ENCODE data around the gene SH3GLB1. TPM values are rescaled to one million over a fixed set of nuclear protein-coding genes. Genes with fewer than 3 reads are reported as not detected.
A peak's percentile ranks its signal among the peaks of the same experiment; 100 is the strongest.

The SH3GLB1 gene
- total and polyA plus RNA-seq, 2 of the 13 experiments (the other 11 are each of a cell fraction or from before 2014, with no cell fraction given): 26.0 to 41.5 TPM

- TF ChIP-seq, protein P1, sequence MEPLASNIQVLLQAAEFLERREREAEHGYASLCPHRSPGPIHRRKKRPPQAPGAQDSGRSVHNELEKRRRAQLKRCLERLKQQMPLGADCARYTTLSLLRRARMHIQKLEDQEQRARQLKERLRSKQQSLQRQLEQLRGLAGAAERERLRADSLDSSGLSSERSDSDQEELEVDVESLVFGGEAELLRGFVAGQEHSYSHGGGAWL (CRISPR knock-in tag; IDR thresholded peaks at IDR 0.05): peak; percentile 85
- no peak for TF ChIP-seq ZNF674 (CRISPR knock-in tag; IDR thresholded peaks at IDR 0.05; ENCODE audit: low read depth)
- TF ChIP-seq ZNF530 (CRISPR knock-in tag; IDR thresholded peaks at IDR 0.05; ENCODE audit: low read depth): no peak
- TF ChIP-seq CSRNP2 (CRISPR knock-in tag; conservative IDR thresholded peaks at IDR 0.05; ENCODE audit: low read depth): no peak
- no peak; the same call in 1 of the 2 replicates for TF ChIP-seq HNF4A (CRISPR knock-in tag; IDR thresholded peaks at IDR 0.05)
- TF ChIP-seq TBX2 (CRISPR knock-in tag; IDR thresholded peaks at IDR 0.05; ENCODE audit: borderline replicate concordance): no peak
- TF ChIP-seq KDM3A (CRISPR knock-in tag; IDR thresholded peaks at IDR 0.05; ENCODE audit: low read depth): no peak
- no peak for TF ChIP-seq ZBTB14 (CRISPR knock-in tag; IDR thresholded peaks at IDR 0.05)
- 0 out of 2 replicates have a peak, but pooled peaks have one; percentile 6 for TF ChIP-seq ZBTB43 (CRISPR knock-in tag; conservative IDR thresholded peaks at IDR 0.05)
- no peak for TF ChIP-seq MBNL3 (CRISPR knock-in tag; conservative IDR thresholded peaks at IDR 0.05)
- peak; percentile 48; the same call in 1 of the 2 replicates for TF ChIP-seq ZNF446 (CRISPR knock-in tag; IDR thresholded peaks at IDR 0.05)
- TF ChIP-seq MTA3 (CRISPR knock-in tag; IDR thresholded peaks at IDR 0.05): no peak
- TF ChIP-seq KMT2A (CRISPR knock-in tag; IDR thresholded peaks at IDR 0.05): peak; percentile 63
- no peak for TF ChIP-seq SP140L (CRISPR knock-in tag; IDR thresholded peaks at IDR 0.05; ENCODE audit: borderline replicate concordance)
- no peak for TF ChIP-seq ZFP36L1 (CRISPR knock-in tag; IDR thresholded peaks at IDR 0.05)
- TF ChIP-seq ATF2 (CRISPR knock-in tag; IDR thresholded peaks at IDR 0.05): 0 out of 2 replicates have a peak, but pooled peaks have one; percentile 3
- no peak for TF ChIP-seq CENPX (CRISPR knock-in tag; IDR thresholded peaks at IDR 0.05)
- no peak for TF ChIP-seq JUN (CRISPR knock-in tag; IDR thresholded peaks at IDR 0.05)
- TF ChIP-seq, protein P2, sequence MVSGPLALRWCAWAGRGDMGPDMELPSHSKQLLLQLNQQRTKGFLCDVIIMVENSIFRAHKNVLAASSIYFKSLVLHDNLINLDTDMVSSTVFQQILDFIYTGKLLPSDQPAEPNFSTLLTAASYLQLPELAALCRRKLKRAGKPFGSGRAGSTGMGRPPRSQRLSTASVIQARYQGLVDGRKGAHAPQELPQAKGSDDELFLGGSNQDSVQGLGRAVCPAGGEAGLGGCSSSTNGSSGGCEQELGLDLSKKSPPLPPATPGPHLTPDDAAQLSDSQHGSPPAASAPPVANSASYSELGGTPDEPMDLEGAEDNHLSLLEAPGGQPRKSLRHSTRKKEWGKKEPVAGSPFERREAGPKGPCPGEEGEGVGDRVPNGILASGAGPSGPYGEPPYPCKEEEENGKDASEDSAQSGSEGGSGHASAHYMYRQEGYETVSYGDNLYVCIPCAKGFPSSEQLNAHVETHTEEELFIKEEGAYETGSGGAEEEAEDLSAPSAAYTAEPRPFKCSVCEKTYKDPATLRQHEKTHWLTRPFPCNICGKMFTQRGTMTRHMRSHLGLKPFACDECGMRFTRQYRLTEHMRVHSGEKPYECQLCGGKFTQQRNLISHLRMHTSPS (CRISPR knock-in tag; IDR thresholded peaks at IDR 0.05; ENCODE audit: low read depth): no peak
- no peak for TF ChIP-seq SMC3 (IDR thresholded peaks at IDR 0.05; ENCODE audit: low read length)
- no peak for TF ChIP-seq SRSF9 (IDR thresholded peaks at IDR 0.05; ENCODE audit: borderline replicate concordance, insufficient read depth, low read depth, low read length, poor library complexity, severe bottlenecking)
- no peak for TF ChIP-seq ZC3H4 (CRISPR knock-in tag; IDR thresholded peaks at IDR 0.05; ENCODE audit: borderline replicate concordance)
Observed at GRCh38 chr1:86704972-86705664, 742 bp downstream of the SH3GLB1 start (continued).
